SU-DHL-6 (cell line): ENCODE data around the gene LRBA.

Source experiments
- CTCF ChIP-seq: fragments of 200-600 bp; sonication (generic); IDR thresholded peaks from one replicate; pipeline ENCODE4 v1.5.1; 2017; ENCODE audit warnings: antibody characterized with exemption, mild to moderate bottlenecking, low read length, moderate library complexity; ENCODE audit not compliant: insufficient read depth, poor library complexity, severe bottlenecking
- EZH2phosphoT487 ChIP-seq: fragments of 200-600 bp; sonication (generic), shearing (Covaris generic); conservative IDR thresholded peaks from 2 replicates; pipeline ENCODE4 v1.6.1; 2018; ENCODE audit warnings: mild to moderate bottlenecking, antibody characterized with exemption, low read length, moderate library complexity, mixed read lengths

- TF ChIP-seq CTCF = no peak
- TF ChIP-seq EZH2phosphoT487 = no peak
These were observed 761.0 kb downstream of the LRBA start for GRCh38 chr4:150253965-150254630.
